ENCODE measurements around the gene GNB1.

GNB1 gene

GRCh38 chr1:1815606-1816281 is 75.1 kb downstream of the GNB1 start:
- no peak for DNase-seq

GRCh38 chr1:1809489-1809888 is 81.4 kb downstream of the GNB1 start:
- no peak for DNase-seq

GRCh38 chr1:1808206-1808605 is 82.7 kb downstream of the GNB1 start:
- no peak for DNase-seq

- no peak for DNase-seq
Observed at GRCh38 chr1:1806890-1807289, 84.0 kb downstream of the GNB1 start.

- DNase-seq, result no peak
Observed at GRCh38 chr1:1804301-1804700, 86.6 kb downstream of the GNB1 start.

GRCh38 chr1:1802871-1803270 is 88.0 kb downstream of the GNB1 start:
- no peak for DNase-seq

- no peak for DNase-seq
Observed at GRCh38 chr1:1799716-1800115, 91.2 kb downstream of the GNB1 start.

- no peak for DNase-seq
Observed at GRCh38 chr1:1797731-1798341, 93.1 kb downstream of the GNB1 start.

GRCh38 chr1:1796466-1796865 is 94.4 kb downstream of the GNB1 start:
- no peak for DNase-seq

- no peak for DNase-seq
Observed at GRCh38 chr1:1794999-1795398, 95.9 kb downstream of the GNB1 start.

- DNase-seq, result no peak
Observed at GRCh38 chr1:1793481-1794244, 97.2 kb downstream of the GNB1 start.

GRCh38 chr1:1788646-1789431 is 102.0 kb downstream of the GNB1 start:
- DNase-seq, result peak; percentile 26 to 34

GRCh38 chr1:1788136-1788535 is 102.8 kb downstream of the GNB1 start:
- DNase-seq, result no peak

GRCh38 chr1:1786836-1787605 is 103.9 kb downstream of the GNB1 start:
- DNase-seq, result no peak

GRCh38 chr1:1785666-1786065 is 105.2 kb downstream of the GNB1 start:
- DNase-seq, result no peak

- no peak for DNase-seq
Observed at GRCh38 chr1:1784933-1785332, 106.0 kb downstream of the GNB1 start.

GRCh38 chr1:1783320-1783719 is 107.6 kb downstream of the GNB1 start:
- no peak for DNase-seq

GRCh38 chr1:1782399-1783221 is 108.3 kb downstream of the GNB1 start:
- peak; percentile 34 to 42 for DNase-seq

GRCh38 chr1:1781526-1781903 is 109.4 kb downstream of the GNB1 start:
- DNase-seq, result no peak

- DNase-seq, result no peak
Observed at GRCh38 chr1:1780598-1781525, 110.0 kb downstream of the GNB1 start.
